ENCODE results near the gene ST3GAL6.

The ST3GAL6 gene

DNA sequence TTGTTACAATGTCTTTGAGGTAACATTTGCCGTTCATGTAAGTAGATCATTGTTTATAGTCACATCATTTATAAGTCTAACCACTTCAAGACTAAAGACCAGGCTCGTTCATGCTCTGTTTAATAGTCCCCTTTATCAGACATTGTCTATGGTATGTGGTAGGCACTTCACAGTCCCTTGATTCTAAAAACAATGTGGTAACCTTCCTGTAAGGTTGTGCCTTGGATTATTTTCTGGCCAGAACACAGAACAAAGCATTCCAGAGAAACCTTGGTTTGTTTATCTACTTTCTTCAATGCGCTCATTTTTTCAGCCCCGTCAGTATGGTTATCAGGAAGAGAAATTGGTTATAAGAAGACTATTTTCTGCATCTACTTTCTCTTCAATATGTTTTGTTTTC lies 16.3 kb upstream of the ST3GAL6 start:
- TF ChIP-seq, protein P1, sequence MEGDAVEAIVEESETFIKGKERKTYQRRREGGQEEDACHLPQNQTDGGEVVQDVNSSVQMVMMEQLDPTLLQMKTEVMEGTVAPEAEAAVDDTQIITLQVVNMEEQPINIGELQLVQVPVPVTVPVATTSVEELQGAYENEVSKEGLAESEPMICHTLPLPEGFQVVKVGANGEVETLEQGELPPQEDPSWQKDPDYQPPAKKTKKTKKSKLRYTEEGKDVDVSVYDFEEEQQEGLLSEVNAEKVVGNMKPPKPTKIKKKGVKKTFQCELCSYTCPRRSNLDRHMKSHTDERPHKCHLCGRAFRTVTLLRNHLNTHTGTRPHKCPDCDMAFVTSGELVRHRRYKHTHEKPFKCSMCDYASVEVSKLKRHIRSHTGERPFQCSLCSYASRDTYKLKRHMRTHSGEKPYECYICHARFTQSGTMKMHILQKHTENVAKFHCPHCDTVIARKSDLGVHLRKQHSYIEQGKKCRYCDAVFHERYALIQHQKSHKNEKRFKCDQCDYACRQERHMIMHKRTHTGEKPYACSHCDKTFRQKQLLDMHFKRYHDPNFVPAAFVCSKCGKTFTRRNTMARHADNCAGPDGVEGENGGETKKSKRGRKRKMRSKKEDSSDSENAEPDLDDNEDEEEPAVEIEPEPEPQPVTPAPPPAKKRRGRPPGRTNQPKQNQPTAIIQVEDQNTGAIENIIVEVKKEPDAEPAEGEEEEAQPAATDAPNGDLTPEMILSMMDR (IDR thresholded peaks at IDR 0.05; ENCODE audit: insufficient read depth, missing control alignments), result no peak
- FAIRE-seq (no peak), DNase-seq (ENCODE audit: insufficient read length, low spot score) (no peak)

GRCh38 chr3:98750276-98750919 lies 12.7 kb upstream of the ST3GAL6 start:
- TF ChIP-seq, protein P1 (IDR thresholded peaks at IDR 0.05; ENCODE audit: insufficient read depth, missing control alignments), result no peak
- DNase-seq (ENCODE audit: insufficient read length, low spot score), result no peak
- no peak for FAIRE-seq

DNA sequence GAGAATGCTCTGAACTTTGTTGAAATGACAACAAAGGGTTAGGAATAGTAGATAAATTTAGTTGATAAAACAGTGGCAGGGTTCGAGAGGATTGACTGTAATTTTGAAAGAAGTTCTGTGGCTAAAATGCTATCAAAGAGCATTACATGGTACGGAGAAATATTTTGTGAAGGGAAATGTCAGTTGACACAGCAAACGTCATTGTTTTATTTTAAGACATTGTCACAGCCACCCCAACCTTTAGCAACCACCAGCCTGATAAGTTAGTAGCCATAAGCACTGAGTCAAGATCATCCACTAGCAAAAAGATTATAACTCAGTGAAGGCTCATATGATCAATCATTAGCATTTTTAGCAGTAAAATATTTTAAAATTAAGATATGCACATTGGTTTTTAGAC lies 8.7 kb upstream of the ST3GAL6 start:
- TF ChIP-seq, protein P1 (IDR thresholded peaks at IDR 0.05; ENCODE audit: insufficient read depth, missing control alignments), result no peak
- no peak for DNase-seq (ENCODE audit: insufficient read length, low spot score)
- FAIRE-seq, result no peak

- TF ChIP-seq, protein P1 (IDR thresholded peaks at IDR 0.05; ENCODE audit: insufficient read depth, missing control alignments), result no peak
- no peak for DNase-seq (ENCODE audit: insufficient read length, low spot score)
- no peak for FAIRE-seq
Measured at GRCh38 chr3:98755601-98756000, 7.5 kb upstream of the ST3GAL6 start.

- no peak for DNase-seq (ENCODE audit: insufficient read length, low spot score)
Measured at GRCh38 chr3:98759629-98760028, 3.5 kb upstream of the ST3GAL6 start.

GRCh38 chr3:98761643-98762229 lies 1.4 kb upstream of the ST3GAL6 start:
- FAIRE-seq, result no peak

More at GRCh38 chr3:98759629-98760028, 3.5 kb upstream of the ST3GAL6 start:
- no peak for FAIRE-seq
- TF ChIP-seq, protein P1 (IDR thresholded peaks at IDR 0.05; ENCODE audit: insufficient read depth, missing control alignments), result no peak

More at GRCh38 chr3:98761643-98762229, 1.4 kb upstream of the ST3GAL6 start:
- TF ChIP-seq, protein P1 (IDR thresholded peaks at IDR 0.05; ENCODE audit: insufficient read depth, missing control alignments), result no peak
- DNase-seq (ENCODE audit: insufficient read length, low spot score), result no peak
